ENCODE data around the gene SCAF8. TPM values are rescaled to one million over a fixed set of nuclear protein-coding genes. Genes with fewer than 3 reads are reported as not detected.

The SCAF8 gene
- total and polyA plus RNA-seq, 9 of the 15 experiments (the other 6 are each of a cell fraction or from before 2014, with no cell fraction given): 10.5 to 46.6 (median 23.2) TPM

- TF ChIP-seq ZNF449 (CRISPR knock-in tag; IDR thresholded peaks at IDR 0.05) (peak; percentile 93), ZNF12 (CRISPR knock-in tag; IDR thresholded peaks at IDR 0.05) (no peak), ZNF408 (CRISPR knock-in tag; IDR thresholded peaks at IDR 0.05; ENCODE audit: low read depth) (peak; percentile 96), ZNF57 (CRISPR knock-in tag; IDR thresholded peaks at IDR 0.05) (no peak), TCF15 (CRISPR knock-in tag; IDR thresholded peaks at IDR 0.05) (peak; percentile 96), EHMT2 (IDR thresholded peaks at IDR 0.05) (no peak), ZFP30 (CRISPR knock-in tag; IDR thresholded peaks at IDR 0.05; ENCODE audit: borderline replicate concordance) (peak; percentile 89), STAG1 (CRISPR knock-in tag; IDR thresholded peaks at IDR 0.05; ENCODE audit: borderline replicate concordance) (no peak), FOXK1 (CRISPR knock-in tag; IDR thresholded peaks at IDR 0.05; ENCODE audit: borderline replicate concordance) (no peak), KDM5B (IDR thresholded peaks at IDR 0.05; ENCODE audit: insufficient replicate concordance, low read depth, low read length) (no peak), ZKSCAN3 (CRISPR knock-in tag; IDR thresholded peaks at IDR 0.05) (0 out of 2 replicates have a peak, but pooled peaks have one; percentile 39), JUNB (CRISPR knock-in tag; conservative IDR thresholded peaks at IDR 0.05) (peak; percentile 55), CREB5 (CRISPR knock-in tag; IDR thresholded peaks at IDR 0.05) (peak; percentile 88; the same call in 1 of the 2 replicates), CBFA2T3 (IDR thresholded peaks at IDR 0.05) (no peak), RCOR1 (IDR thresholded peaks at IDR 0.05; ENCODE audit: borderline replicate concordance in 1 of 2, low read depth in 2 of 2, low read length in 2 of 2) (no peak), ZNF354B (CRISPR knock-in tag; IDR thresholded peaks at IDR 0.05) (0 out of 2 replicates have a peak, but pooled peaks have one; percentile 29), ZNF174 (CRISPR knock-in tag; IDR thresholded peaks at IDR 0.05) (peak; percentile 77; the same call in 1 of the 2 replicates)
Measured at GRCh38 chr6:154840363-154840762, 107.1 kb downstream of the SCAF8 start (continued).

Measured in K562 (cell line).